ENCODE data around the gene IRF2BPL.
A peak's percentile ranks its signal among the peaks of the same experiment; 100 is the strongest.

The IRF2BPL gene

GRCh38 chr14:77028384-77029231, at the start of gene IRF2BPL:
Gene IRF2BPL, minus strand, starts transcription at chr14:77028708. Its CDS starts 916 bp downstream, at chr14:77027792.
- DNase-seq (ENCODE audit: low read depth in 2 of 2) = peak; percentile 95

DNA sequence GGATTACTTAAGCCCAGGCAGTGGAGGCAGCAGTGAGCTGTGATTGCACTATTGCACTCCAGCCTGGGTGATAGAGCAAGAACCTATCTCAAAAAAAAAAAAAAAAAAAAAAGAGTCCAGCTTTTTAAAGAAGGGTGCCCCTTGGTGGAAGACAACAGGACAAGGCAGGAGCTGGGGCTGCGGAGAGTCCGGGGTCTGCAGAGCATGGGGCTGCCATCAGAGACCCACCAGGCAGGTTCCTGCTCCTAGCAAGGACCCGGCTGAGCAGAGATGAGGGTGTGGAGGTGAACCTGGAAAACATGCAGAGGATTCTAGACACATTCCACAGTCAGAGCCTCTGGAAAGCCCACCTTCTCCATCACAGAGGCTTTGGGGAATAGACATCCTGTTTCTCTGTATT, 48.5 kb upstream of the IRF2BPL start:
- no peak for DNase-seq (ENCODE audit: low read depth in 2 of 2)

DNA sequence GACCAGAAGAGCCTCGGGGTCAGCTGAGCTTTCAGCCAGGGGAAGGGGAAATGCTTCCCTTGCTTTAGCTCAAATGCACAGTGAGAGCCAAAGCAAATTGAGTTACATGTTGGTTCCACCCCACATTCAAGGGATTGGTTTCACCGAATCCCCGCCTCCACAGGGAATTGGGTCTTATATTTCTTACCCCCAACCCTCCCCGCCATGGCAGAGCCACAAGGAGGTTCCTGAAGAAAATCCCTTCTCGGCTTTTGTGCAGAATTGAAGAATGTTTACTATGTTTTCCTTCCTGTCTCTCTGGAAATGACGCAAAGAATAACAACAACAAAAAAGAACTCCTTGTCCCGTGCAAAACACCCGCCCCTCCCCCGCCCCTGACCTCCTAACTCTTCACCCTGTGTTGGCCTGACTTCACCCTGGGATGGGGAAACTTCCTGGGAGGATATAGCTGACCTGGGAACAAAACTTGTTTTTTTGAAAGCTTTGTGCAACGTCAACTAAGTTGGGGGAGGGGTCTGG, 47.7 kb upstream of the IRF2BPL start:
- no peak for DNase-seq (ENCODE audit: low read depth in 2 of 2)

DNA sequence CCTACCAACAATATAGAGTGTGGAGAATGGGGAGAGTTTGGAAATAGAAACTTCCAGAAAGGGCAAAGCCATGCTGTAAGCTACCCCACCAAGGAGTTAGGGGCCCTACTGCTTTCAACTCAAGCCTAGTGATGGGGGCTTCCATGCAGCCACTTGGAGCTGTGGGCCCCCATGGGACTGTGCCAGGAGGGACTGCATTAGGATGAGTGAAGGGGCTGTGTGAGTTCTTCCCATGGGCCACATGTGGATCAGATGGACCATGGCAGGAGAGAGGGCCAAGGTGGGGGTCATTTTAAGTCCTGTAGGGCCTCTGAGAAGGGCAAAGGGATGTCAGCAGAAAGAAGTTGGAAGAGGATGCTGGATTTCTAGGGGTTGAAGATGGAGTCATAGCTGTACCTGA, 46.5 kb upstream of the IRF2BPL start:
- no peak for DNase-seq (ENCODE audit: low read depth in 2 of 2)

DNA sequence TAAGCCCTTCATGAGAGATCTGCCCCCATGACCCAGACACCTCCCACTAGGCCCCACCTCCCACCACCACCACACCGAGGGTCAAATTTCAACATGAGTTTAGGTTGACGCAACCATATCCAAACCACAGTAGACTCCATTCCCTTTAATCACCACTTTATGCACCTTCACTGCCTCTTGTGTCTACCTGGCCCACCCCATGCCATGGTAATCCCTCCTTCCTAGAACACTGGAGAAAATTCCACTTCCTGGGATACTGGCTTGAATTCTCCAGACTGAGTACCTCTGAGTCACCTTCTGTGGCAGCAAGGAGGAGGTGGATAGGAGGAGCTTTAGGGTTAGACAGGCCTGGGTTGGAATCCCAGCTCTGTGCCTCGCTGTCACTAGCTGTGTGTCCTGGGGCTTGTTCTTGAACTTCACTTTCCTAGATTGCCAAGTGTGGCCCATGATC, 43.5 kb upstream of the IRF2BPL start:
- DNase-seq (ENCODE audit: low read depth in 2 of 2) = no peak

GRCh38 chr14:77069551-77069950, 41.0 kb upstream of the IRF2BPL start:
- DNase-seq (ENCODE audit: low read depth in 2 of 2) = no peak

GRCh38 chr14:77068517-77069200, 40.2 kb upstream of the IRF2BPL start:
- DNase-seq (ENCODE audit: low read depth in 2 of 2) = no peak

GRCh38 chr14:77067632-77068516, 39.4 kb upstream of the IRF2BPL start:
- DNase-seq (ENCODE audit: low read depth in 2 of 2) = peak; percentile 48 to 52

DNA sequence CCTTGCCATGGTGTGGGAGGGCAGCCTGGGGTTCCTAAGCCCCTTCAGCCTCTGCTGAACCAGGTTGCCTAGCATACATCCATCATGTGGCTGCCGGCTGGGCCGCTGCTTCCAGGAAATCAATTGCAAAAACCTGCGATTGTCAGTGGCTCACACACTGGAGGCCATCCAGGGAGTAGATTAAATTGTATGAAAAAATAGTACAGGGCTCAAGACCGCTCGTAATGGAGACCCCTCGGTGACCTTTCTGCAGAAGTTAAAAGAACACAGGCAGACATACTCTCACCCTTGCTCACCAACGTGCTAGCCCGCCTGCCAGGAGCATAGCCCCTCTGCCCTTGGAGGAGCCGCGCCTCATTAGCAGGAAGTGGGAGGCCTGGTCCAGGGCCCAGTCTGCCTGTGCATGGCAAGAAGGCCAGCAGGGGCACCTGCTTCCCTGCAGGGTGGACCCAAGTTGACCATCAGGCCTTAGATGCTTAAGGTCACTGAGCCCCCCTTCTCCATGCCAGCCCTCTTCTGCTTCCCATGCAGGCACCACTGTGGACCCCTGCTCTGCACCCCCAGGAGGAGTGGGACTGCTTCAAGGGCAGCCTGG, 38.2 kb upstream of the IRF2BPL start:
- DNase-seq (ENCODE audit: low read depth in 2 of 2) = no peak

DNA sequence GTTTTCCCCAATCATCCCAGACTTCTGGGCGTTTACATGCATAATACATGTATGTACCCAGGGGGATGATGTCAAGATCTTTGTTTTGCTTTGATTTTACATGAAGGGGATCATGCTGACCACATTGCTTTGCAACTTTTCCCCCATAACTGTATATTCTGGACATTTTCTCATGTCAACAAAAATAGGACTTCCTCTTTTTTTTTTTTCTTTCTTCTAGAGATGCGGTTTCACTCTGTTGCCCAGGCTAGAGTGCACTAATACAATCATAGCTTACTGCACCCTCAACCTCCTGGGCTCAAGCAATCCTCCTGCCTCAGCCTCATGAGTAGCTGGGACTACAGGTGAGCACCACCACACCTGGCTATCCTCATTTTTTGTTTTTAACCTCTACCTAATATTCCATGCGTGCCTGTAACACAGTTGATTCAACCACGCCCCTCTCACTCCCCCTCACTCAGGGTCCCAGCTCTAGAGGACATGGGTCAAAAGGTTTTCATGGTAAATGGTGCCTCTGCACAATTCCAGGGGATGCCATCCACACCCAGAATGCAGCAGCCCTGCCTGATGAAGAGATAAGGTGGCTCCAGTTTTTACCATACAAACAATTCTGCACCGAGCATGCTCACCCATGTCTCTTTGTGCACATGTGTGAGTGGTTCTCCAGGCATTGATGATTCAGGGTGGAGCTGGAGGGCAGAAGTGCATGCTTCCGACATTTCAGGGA, 37.5 kb upstream of the IRF2BPL start:
- DNase-seq (ENCODE audit: low read depth in 2 of 2) = no peak

GRCh38 chr14:77064521-77065178, 36.1 kb upstream of the IRF2BPL start:
- DNase-seq (ENCODE audit: low read depth in 2 of 2) = no peak

DNA sequence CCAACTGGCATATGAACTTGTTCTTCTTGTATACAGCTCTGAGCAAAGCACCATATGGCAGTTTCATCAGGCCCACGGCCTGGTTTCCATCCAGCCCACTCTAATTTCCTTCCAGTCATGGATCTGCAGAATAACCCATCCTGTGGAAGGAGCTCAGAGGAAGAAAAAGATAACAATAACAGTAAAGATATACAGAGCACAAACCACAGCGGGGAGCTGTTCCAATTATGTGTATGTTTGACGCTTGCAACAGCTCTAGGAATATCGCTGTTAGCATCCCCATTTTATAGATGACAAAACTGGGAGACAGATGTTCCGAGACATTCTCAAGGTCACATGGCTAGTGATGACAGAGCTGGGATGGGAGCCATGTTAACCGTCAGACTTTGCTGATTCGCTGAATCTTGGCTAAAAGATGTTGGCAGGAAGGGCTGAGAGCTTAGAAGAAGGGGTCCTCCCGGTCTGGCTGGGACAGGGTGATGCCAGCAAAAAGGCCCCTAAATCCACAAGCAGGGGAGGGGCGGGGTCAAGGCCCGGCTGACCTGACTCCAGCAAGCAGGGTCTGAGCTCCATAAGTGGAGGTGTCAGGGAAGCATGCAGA, 35.2 kb upstream of the IRF2BPL start:
- no peak for DNase-seq (ENCODE audit: low read depth in 2 of 2)

DNA sequence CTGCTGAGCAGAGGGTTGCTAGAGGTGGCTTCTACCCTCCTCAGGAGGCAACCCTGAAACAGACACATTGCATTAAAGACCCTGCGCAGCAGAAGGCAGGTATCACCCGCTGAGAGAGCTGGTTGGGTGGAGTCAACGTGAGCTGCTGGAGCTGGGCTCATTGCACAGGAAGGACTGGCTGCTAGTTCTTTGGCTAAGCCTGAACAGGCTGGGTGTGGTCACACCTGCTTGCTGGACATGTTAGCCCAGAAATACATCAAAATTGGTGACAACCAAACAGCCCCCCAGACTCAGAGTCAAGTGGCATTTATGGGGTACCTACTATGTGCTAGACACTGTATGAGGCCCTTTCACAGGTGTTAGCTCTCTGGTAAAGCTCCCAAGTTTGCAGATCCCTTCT, 33.8 kb upstream of the IRF2BPL start:
- no peak for DNase-seq (ENCODE audit: low read depth in 2 of 2)

DNA sequence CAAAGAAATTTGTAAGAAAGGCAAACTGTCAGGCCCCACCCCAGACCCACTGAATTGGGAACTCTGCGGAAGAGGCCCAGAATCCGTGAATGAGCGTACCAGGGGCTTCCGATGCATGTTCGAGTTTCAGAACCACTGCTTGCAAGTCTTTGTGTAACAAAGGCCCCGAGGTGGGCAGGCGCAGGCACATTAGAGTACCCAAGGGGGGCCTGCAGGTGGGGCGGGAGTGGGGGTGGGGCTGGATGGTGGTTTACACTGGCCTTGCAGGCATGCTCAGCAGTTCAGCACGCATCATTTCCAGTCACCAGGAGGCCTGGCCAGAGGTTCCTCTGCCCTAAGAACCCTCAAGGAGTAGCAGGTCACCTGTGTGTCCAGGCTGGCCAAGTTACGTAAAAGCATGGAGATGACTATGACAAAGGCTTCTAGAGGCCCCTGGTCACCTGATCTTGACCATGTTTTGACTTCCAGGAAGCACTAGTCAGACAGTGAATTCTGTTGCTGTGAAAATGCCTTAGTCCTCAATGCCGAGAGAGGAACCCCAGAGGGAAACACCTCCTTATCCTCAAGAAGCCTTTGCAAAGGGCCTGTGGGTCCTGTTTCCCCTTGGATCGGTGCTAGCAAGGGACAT, 33.2 kb upstream of the IRF2BPL start:
- DNase-seq (ENCODE audit: low read depth in 2 of 2) = no peak

DNA sequence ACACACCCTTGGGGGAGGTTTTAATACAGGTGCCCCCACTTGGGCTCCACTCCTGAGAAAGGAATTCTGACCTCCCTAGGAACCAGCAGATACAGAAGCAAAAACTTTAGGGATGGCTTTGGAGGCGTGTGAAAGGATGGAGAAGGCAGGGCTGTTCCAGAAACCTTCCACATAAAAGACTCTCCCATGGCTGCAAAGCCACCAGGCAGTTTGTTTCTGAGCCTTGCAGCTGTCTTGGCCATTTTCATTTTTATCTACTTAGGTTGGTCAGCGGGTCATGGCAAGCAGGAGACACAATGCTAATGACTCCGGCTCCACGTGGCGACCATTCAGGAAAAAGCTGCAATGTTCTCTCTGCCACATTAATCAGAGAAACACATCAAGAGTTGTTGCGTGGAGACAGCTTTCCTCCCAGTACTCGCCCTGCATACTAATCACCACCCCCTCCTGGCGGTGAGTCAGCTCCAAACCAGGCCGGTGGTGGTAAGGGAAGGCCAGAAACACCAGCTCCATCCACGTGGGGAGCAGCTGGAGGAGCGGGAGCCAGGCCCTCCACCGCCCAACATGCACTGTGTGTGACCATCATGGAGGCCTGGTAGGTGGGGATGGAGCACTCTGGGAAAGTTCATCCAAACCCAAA, 30.9 kb upstream of the IRF2BPL start:
- no peak for DNase-seq (ENCODE audit: low read depth in 2 of 2)

GRCh38 chr14:77058785-77059184, 30.3 kb upstream of the IRF2BPL start:
- DNase-seq (ENCODE audit: low read depth in 2 of 2) = no peak

GRCh38 chr14:77058117-77058516, 29.6 kb upstream of the IRF2BPL start:
- DNase-seq (ENCODE audit: low read depth in 2 of 2) = no peak

DNA sequence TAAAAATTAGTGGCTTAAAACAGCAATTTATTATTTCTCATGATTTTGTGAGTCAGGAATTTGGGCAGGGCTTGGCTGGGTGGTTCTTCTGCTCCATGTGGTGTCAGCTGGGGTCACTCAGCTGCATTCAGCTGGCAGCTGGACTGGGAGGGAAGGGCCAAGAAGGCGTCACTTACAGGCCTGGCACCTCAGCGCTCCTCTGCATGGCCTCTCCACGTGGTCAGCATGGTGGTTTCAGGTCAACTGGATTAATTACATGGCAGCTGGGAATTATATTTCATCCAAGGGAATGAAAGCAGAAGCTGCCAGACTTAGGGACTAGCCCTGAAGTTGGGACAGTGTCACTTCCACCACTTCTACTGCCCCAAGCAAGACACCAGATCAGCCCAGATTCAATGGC, 27.5 kb upstream of the IRF2BPL start:
- DNase-seq (ENCODE audit: low read depth in 2 of 2) = no peak

- DNase-seq (ENCODE audit: low read depth in 2 of 2) = no peak
Observed at GRCh38 chr14:77055306-77055705, 26.8 kb upstream of the IRF2BPL start.
